Prostate gland (tissue), 2 donors: ENCODE measurements around the gene C17orf67.

Experiments
- CTCF ChIP-seq, 4 experiments: fragments of 200-600 bp in 2 of 4; fragments of 450-650 bp in 2 of 4; sonication (generic) in 2 of 4; IDR thresholded peaks; 1 replicate in 3 of 4; 2 replicates in 1 of 4; pipeline ENCODE4 v1.5.1; 2016 to 2019; ENCODE audit warnings: antibody characterized with exemption in 4 of 4, mild to moderate bottlenecking in 2 of 4, moderate library complexity in 2 of 4
- POLR2A ChIP-seq: fragments of 450-650 bp; IDR thresholded peaks from one replicate; pipeline ENCODE4 v1.6.1; 2016; ENCODE audit warnings: antibody characterized with exemption, mild to moderate bottlenecking

DNA sequence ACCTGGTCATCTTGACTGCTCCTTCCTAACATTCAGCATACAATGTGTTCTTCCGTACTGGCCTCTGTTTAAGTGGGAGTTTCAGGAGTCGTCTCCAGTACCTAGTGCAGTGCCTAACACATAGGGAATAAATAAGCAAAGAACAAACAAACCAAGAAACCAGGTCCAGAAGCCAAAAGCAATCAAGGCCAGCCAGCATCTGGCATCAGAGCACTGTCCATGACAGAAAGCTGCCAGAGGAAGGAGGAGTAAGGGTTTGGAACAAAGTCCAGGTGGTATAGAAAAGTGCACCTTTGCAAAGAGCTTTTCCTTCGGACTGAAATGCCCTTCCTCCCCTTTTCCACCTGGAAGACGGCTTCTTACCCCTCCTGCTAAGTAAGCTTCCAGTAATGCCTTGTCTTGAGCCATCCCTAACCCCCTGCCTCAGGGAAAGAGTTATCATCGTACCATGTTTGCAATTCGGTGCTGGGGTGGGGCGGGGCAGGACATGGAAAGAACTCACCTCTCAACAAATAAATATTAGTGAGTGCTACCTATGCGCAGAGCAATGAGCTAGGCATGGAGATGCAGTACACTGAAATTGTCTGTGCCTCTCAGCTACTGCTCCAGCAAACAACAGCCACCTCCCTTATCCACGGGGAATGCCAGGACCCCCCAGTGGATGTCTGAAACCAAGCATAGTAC is 47.6 kb downstream of the C17orf67 start:
- TF ChIP-seq CTCF (IDR thresholded peaks at IDR 0.05): no peak
- TF ChIP-seq POLR2A: no peak
